K562 (cell line): Measurements from ENCODE around the gene PALMD. TPM values are rescaled to one million over a fixed set of nuclear protein-coding genes. Genes with fewer than 3 reads are reported as not detected.

Source experiments
- ADNP ChIP-seq: fragments of 200-800 bp; sonication (Bioruptor generic); IDR thresholded peaks from 2 replicates; pipeline ENCODE4 v1.6.1; 2016; ENCODE audit warnings: missing genetic modification characterization, missing compliant biosample characterization
- ATF7 ChIP-seq: fragments of 450-650 bp; IDR thresholded peaks from 2 replicates; pipeline ENCODE4 v1.7.1; 2014; ENCODE audit warnings: mild to moderate bottlenecking, moderate library complexity
- CAMTA2 ChIP-seq: fragments of 250-450 bp; sonication (Bioruptor Pico); conservative IDR thresholded peaks from 2 replicates; pipeline ENCODE4 v1.5.1; 2022
- CHD4 ChIP-seq: fragments of 200-600 bp; sonication (generic); IDR thresholded peaks from 3 replicates; pipeline ENCODE4 v1.6.1; 2012; ENCODE audit warnings: low read depth, mild to moderate bottlenecking, mixed read lengths, low read length, inconsistent platforms; ENCODE audit not compliant: insufficient read depth, insufficient replicate concordance, poor library complexity, severe bottlenecking
- ESRRB ChIP-seq: fragments of 250-450 bp; sonication (Bioruptor Pico); IDR thresholded peaks from 2 replicates; pipeline ENCODE4 v1.5.0; 2020; ENCODE audit warnings: mild to moderate bottlenecking, moderate library complexity, borderline replicate concordance
- ETV1 ChIP-seq: fragments of 450-650 bp; conservative IDR thresholded peaks from 2 replicates; pipeline ENCODE4 v1.6.1; 2016; ENCODE audit warnings: missing genetic modification characterization, control low read depth, low read depth, missing compliant biosample characterization
- JUND ChIP-seq, 2 experiments: IDR thresholded peaks; 2 replicates in 1 of 2; 3 replicates in 1 of 2; pipeline ENCODE4 v1.6.1; 2011; ENCODE audit warnings: borderline replicate concordance in 2 of 2, low read depth in 2 of 2, low read length in 2 of 2, improper control_type of control experiment in 1 of 2, missing biosample characterization in 1 of 2, missing genetic modification characterization in 1 of 2, missing genetic modification reagents in 1 of 2
- POLR2B ChIP-seq: fragments of 450-650 bp; IDR thresholded peaks from 2 replicates; pipeline ENCODE4 v1.6.1; 2018; ENCODE audit warnings: low read depth; ENCODE audit not compliant: partially characterized antibody
- RBM14 ChIP-seq: fragments of 200-400 bp; formaldehyde crosslinking; IDR thresholded peaks from 2 replicates; pipeline ENCODE4 v1.6.1; 2018; ENCODE audit warnings: low read depth, mild to moderate bottlenecking, low read length, moderate library complexity, borderline replicate concordance; ENCODE audit not compliant: insufficient read depth
- SLC30A9 ChIP-seq: fragments of 250-450 bp; sonication (Bioruptor Pico); IDR thresholded peaks from 2 replicates; pipeline ENCODE4 v1.8.0; 2022; ENCODE audit warnings: mild to moderate bottlenecking, moderate library complexity
- SMAD4 ChIP-seq: fragments of 250-450 bp; sonication (Bioruptor Pico); conservative IDR thresholded peaks from 2 replicates; pipeline ENCODE4 v1.8.0; 2021; ENCODE audit warnings: inconsistent platforms, mild to moderate bottlenecking, moderate library complexity
- SMC3 ChIP-seq: conservative IDR thresholded peaks from 2 replicates; pipeline ENCODE4 v1.6.1; 2011; ENCODE audit warnings: low read depth, low read length, improper control_type of control experiment; ENCODE audit not compliant: insufficient read depth
- TBL1XR1 ChIP-seq, 2 experiments: IDR thresholded peaks; 2 replicates each; pipeline ENCODE4 v1.6.1; 2012; ENCODE audit warnings: improper control_type of control experiment in 2 of 2, low read length in 2 of 2, mild to moderate bottlenecking in 1 of 2
- TBP ChIP-seq: optimal IDR thresholded peaks from 2 replicates; pipeline ENCODE3; 2011; ENCODE audit warnings: low read depth, low read length, improper control_type of control experiment
- YY1 ChIP-seq, 3 experiments: IDR thresholded peaks; 2 replicates each; pipeline ENCODE4 v1.6.1; 2011; ENCODE audit warnings: low read length in 2 of 3, mild to moderate bottlenecking in 2 of 3, moderate library complexity in 2 of 3, borderline replicate concordance in 1 of 3, control low read depth in 1 of 3, low read depth in 1 of 3; ENCODE audit not compliant: insufficient read depth in 3 of 3, insufficient replicate concordance in 2 of 3, control insufficient read depth in 1 of 3, insufficient read length in 1 of 3; ENCODE audit errors: extremely low read depth in 1 of 3
- ZC3H4 ChIP-seq: sonication (generic); formaldehyde crosslinking; IDR thresholded peaks from 2 replicates; pipeline ENCODE4 v1.9.0; 2021; ENCODE audit warnings: missing genetic modification reagents, borderline replicate concordance
- ZNF121 ChIP-seq: sonication (generic); formaldehyde crosslinking; conservative IDR thresholded peaks from 2 replicates; pipeline ENCODE4 v1.8.0; 2022; ENCODE audit warnings: missing genetic modification reagents
- ZNF146 ChIP-seq: IDR thresholded peaks from one replicate; pipeline ENCODE4 v1.6.1; 2018; ENCODE audit warnings: missing compliant biosample characterization; ENCODE audit not compliant: unreplicated experiment
- ZNF408 ChIP-seq: fragments of 250-450 bp; sonication (Bioruptor Pico); IDR thresholded peaks from 2 replicates; pipeline ENCODE4 v1.4.0; 2020; ENCODE audit warnings: low read depth, mild to moderate bottlenecking, moderate library complexity
- ZNF696 ChIP-seq: fragments of 250-450 bp; sonication (Bioruptor Pico); conservative IDR thresholded peaks from 2 replicates; pipeline ENCODE4 v1.4.0; 2020; ENCODE audit warnings: mild to moderate bottlenecking, moderate library complexity
- polyA plus RNA-seq, 8 experiments: library from polyadenylated mRNA; depleted of rRNA in 4 of 8; stranded (reverse) in 5 of 8; unstranded in 3 of 8; fragments of >200 nt; fragmentation: Nextera tagmentation in 2 of 8; fragmentation: Illumina TruSeq in 1 of 8; extraction: Ambion mirVana in 2 of 8; extraction: Trizol in 1 of 8; gene quantifications; 2 replicates each; pipeline versions ENCODE4 v1.2.1 to v1.2.3, GENCODE V29; 2011 to 2014; ENCODE audit warnings: inconsistent platforms in 1 of 8, missing spikeins in 1 of 8
- total RNA-seq, 7 experiments: library from RNA; depleted of rRNA in 6 of 7; stranded (reverse); fragments of >200 nt in 6 of 7; fragmentation: Illumina TruSeq in 2 of 7; extraction: Trizol in 2 of 7; gene quantifications; 2 replicates each; pipeline versions ENCODE4 v1.2.1 to v1.2.3, GENCODE V29; 2011 to 2021; ENCODE audit warnings: low replicate concordance in 1 of 7
- TF ChIP-seq, protein P1 (sequence below): fragments of 250-450 bp; sonication (Bioruptor Pico); IDR thresholded peaks from 2 replicates; pipeline ENCODE4 v1.9.0; 2021; ENCODE audit warnings: mild to moderate bottlenecking
- TF ChIP-seq, protein P2 (sequence below): fragments of 250-450 bp; sonication (Bioruptor Pico); IDR thresholded peaks from 2 replicates; pipeline ENCODE4 v1.5.0; 2021; ENCODE audit warnings: mild to moderate bottlenecking, moderate library complexity
- TF ChIP-seq, protein P3 (sequence below), 2 experiments: fragments of 450-650 bp in 1 of 2; sonication (generic) in 1 of 2; formaldehyde crosslinking in 1 of 2; IDR thresholded peaks in 1 of 2; conservative IDR thresholded peaks in 1 of 2; 2 replicates each; pipeline versions ENCODE4 v1.6.1 to v1.8.1; 2016 to 2023; ENCODE audit warnings: mild to moderate bottlenecking in 2 of 2, moderate library complexity in 2 of 2, inconsistent platforms in 1 of 2, missing genetic modification reagents in 1 of 2

Gene PALMD
- total and polyA plus RNA-seq, 9 of the 15 experiments (the other 6 are each of a cell fraction or from before 2014, with no cell fraction given) = 2.7 to 13.5 (median 5.4) TPM

DNA sequence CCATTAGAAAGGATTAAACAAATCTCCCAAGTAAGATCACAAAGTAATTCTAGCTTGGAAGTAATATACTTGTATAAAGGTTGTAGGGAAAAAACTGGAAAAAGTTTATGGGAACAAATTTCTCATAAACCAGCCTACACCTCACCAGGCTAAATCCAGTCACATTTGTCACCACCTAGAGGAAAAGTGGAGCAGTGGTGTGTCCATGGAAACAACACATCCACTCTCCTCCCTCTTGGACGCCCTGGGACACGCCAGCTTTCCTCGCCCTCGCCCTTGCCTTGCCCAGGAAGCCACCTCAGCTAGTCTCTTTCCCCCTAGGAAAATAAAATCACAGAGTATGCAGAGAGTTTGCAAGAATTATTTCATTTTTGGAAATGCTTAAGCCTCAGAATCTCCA, 2.2 kb downstream of the PALMD start (continued):
- no peak for TF ChIP-seq ZC3H4 (CRISPR knock-in tag)
- TF ChIP-seq TBL1XR1 (IDR thresholded peaks at IDR 0.05; ENCODE audit: low read length in 2 of 2) = no peak
- TF ChIP-seq, protein P1, sequence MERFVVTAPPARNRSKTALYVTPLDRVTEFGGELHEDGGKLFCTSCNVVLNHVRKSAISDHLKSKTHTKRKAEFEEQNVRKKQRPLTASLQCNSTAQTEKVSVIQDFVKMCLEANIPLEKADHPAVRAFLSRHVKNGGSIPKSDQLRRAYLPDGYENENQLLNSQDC (CRISPR knock-in tag) = no peak
- TF ChIP-seq YY1 (IDR thresholded peaks at IDR 0.05; ENCODE audit: borderline replicate concordance in 1 of 3, control insufficient read depth in 1 of 3, extremely low read depth in 1 of 3, insufficient read depth in 3 of 3, insufficient read length in 1 of 3, insufficient replicate concordance in 2 of 3, low read depth in 1 of 3, low read length in 2 of 3) = no peak
- TF ChIP-seq ZNF408 (CRISPR knock-in tag) = no peak
- TF ChIP-seq JUND (IDR thresholded peaks at IDR 0.05; ENCODE audit: borderline replicate concordance, low read depth, low read length) = 0 out of 2 replicates have a peak, but pooled peaks have one; percentile 22
- TF ChIP-seq JUND (tag; IDR thresholded peaks at IDR 0.05; ENCODE audit: borderline replicate concordance, low read depth, low read length) = peak; percentile 36; the same call in 1 of the 3 replicates
- TF ChIP-seq POLR2B = no peak
- TF ChIP-seq SMC3 = 0 out of 2 replicates have a peak, but pooled peaks have one; percentile 26
- no peak for TF ChIP-seq SMAD4 (CRISPR knock-in tag)
- TF ChIP-seq ADNP (tag) = no peak
- no peak for TF ChIP-seq ETV1 (tag)
- TF ChIP-seq ZNF121 (CRISPR knock-in tag) = no peak
- TF ChIP-seq ZNF146 (CRISPR knock-in tag) = no peak
- TF ChIP-seq, protein P2, sequence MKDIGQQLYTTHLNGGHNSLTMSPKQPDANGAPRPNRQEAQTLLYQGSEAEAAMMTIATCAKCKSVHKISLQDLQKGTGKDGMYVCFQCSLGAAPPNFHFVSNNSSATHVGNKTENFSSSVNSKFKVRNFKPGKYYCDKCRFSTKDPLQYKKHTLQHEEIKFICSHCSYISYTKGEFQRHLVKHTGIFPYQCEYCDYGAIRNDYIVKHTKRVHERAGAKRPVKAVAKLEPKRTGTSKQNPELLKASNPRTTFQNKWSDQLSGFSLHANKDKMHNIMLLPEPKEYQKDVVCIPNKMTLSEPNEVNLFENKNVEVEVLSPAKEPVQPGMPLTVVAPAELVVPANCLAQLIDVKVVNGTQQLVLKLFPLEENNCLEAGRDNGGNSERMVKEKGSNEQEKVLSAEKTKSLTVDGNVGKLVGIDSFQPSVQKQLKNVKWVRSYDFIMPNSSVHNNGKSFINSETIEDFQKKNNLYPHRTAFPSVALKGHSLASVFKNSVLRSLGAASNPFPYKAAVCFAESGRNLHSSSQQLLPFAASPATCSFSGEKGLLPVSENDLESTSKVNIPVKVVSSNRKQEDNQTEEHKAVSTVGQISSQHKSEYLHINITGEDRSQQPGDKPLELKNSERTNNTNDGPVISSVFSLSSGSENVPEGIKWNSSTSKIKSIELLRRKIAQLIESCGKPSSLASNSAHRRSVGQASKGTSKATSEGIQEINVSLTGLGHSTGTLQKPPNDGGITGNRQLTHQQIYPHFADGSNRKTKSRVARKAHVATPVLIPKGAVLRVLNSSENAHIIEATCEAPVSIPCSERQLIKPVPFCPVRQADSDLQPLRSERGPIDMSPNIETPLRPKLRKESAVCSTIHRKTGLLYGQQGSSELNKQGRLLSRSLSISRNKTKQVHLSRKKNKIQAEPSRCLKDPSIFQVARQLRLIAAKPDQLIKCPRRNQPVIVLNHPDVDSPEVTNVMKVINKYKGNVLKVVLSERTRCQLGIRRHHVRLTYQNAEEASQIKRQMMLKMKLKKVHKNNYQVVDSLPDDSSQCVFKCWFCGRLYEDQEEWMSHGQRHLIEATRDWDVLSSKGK (CRISPR knock-in tag) = no peak
- no peak for TF ChIP-seq SLC30A9 (CRISPR knock-in tag)
- TF ChIP-seq, protein P3, sequence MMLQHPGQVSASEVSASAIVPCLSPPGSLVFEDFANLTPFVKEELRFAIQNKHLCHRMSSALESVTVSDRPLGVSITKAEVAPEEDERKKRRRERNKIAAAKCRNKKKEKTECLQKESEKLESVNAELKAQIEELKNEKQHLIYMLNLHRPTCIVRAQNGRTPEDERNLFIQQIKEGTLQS (IDR thresholded peaks at IDR 0.05) = no peak
- TF ChIP-seq, protein P3 (CRISPR knock-in tag; conservative IDR thresholded peaks at IDR 0.05) = no peak
- TF ChIP-seq ESRRB (CRISPR knock-in tag) = no peak
- TF ChIP-seq RBM14 = no peak
- TF ChIP-seq ZNF696 = no peak
- no peak for TF ChIP-seq ATF7
- TF ChIP-seq CHD4 = no peak
- TF ChIP-seq TBP = no peak
- TF ChIP-seq CAMTA2 = no peak
